Frontal cortex (tissue), 4 donors: ENCODE results near the gene HYDIN. TPM values are rescaled to one million over a fixed set of nuclear protein-coding genes. Genes with fewer than 3 reads are reported as not detected.

Experiments used
- DNase-seq, 2 donors: peaks; one replicate each; pipeline ENCODE4 v3.0.0; 2012; ENCODE audit warnings: low spot score in 2 of 2
- FAIRE-seq: peaks from 2 replicates; lab custom pipeline; 2012; peaks lifted over from hg19 to GRCh38; lab: Jason Lieb, UNC
- small RNA-seq: library from RNA; depleted of rRNA; stranded (forward); fragments of <200 nt; gene quantifications from one replicate; pipeline ENCODE3, GENCODE V24; 2014
- total RNA-seq: library from RNA; depleted of rRNA; stranded (reverse); fragments of >200 nt; gene quantifications from one replicate; pipeline ENCODE4 v1.2.3, GENCODE V29; 2014
- donor health status: control.
- donor health status: control.
- donor health status: control.

Gene HYDIN
- total RNA-seq, 1 donor from 2014 or later = 19.2 TPM

GRCh38 chr16:70775399-70775798 is 455.1 kb downstream of the HYDIN start:
- DNase-seq (no peak), FAIRE-seq (no peak)

GRCh38 chr16:70774261-70774660 is 456.3 kb downstream of the HYDIN start:
- no peak for DNase-seq
- no peak for FAIRE-seq

DNA sequence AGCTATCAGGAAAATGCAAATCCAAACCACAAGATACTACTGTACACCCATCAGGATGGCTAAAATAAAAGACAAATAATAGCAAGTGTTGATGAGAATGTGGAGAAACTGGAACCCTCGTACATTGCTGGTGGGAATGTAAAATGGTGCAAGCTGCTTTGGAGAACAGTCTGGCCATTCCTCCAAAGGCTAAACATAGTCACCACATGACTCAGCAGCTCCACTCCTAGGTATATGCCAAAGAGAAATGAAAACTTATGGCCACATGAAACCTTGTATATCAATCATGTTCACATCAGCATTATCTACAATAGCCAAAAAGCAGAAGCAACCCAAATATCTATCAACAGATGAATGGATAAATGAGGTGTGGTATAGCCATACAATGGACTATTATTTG is 458.0 kb downstream of the HYDIN start:
- FAIRE-seq = no peak

GRCh38 chr16:70770626-70771552 is 459.6 kb downstream of the HYDIN start:
- FAIRE-seq (no peak), DNase-seq (peak; percentile 41 to 70)

More for the DNA sequence above, 458.0 kb downstream of the HYDIN start:
- no peak for DNase-seq

GRCh38 chr16:70770291-70770625 is 460.3 kb downstream of the HYDIN start:
- FAIRE-seq (no peak), DNase-seq (no peak)

DNA sequence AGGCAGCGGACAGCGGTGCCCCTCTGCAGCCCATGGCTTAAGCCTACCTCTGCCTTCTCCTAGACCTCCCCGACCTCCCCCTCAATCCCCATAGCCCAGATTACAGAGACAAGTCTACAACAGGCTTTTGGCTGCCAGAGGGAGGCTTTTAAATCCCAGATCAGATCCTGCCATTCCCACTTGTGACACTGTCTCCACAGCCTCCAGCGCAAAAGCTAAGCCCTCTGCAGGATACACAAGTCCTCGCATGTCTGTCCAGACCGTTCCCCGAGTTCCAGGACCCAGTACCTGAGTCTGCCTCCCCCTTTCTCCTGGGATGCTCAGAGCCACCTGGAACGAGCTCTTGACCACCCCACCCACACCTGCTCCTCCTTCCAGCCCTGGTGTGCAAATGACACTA is 460.8 kb downstream of the HYDIN start:
- FAIRE-seq (no peak), DNase-seq (no peak)

- FAIRE-seq = no peak
- no peak for DNase-seq
Observed at GRCh38 chr16:70769131-70769530, 461.4 kb downstream of the HYDIN start.

DNA sequence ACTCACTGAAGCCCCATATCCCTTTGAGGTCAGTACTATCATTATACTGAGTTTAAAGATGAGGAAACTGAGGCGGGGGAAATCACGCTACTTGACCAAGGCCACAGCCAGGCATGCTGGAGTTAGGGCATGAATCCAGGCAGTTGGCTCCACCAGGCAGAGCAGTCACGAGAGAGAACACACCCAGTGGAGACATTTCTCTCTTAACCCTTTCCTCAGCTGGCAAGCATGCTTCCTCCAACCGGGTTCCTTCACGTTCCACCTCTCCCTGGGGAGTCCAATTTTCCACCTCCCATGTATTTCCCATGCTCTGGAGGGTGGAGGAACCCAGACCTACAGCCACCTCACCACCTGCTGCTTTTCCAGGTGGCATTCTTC is 462.3 kb downstream of the HYDIN start:
- FAIRE-seq (no peak), DNase-seq (no peak)

DNA sequence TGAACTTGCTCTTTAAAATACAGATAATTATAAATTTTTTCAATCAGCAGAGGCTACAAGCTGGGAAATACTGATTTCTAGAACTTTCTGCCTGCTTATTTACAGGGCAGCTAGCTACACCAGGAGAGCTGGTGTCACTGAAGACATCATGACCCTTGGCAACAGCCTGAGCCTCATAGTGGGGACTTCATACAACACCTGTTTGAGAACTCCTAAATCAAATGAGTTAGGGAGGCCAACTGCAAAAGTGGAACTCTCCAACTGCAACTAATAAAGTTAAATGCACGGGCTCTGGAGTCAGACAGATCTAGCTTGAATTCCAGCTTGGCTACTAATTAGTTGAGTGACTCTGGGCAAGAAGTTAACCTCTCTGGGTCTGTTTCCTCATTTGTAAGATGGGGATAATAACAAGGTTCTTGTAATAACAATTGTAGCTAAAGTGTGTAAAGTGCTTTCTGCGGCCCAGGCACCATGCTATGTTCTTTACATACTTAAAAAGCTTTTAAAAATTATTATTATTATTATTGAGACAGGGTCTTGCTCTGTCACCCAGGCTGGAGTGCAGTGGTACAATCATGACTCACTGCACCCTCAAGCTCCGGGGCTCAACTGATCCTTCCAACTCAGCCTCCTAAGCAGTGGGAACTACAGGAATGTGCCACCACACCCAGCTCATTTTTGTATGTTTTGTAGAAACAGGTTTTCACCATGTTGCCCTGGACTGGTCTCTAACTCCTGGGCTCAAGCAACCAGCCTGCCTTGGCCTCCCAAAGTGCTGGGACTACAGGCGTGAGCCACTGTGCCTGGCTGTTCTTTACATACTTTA is 462.9 kb downstream of the HYDIN start:
- FAIRE-seq (no peak), DNase-seq (no peak)

- DNase-seq = no peak
- no peak for FAIRE-seq
Observed at GRCh38 chr16:70766658-70767057, 463.9 kb downstream of the HYDIN start.

GRCh38 chr16:70766176-70766575 is 464.3 kb downstream of the HYDIN start:
- DNase-seq (no peak), FAIRE-seq (no peak)

DNA sequence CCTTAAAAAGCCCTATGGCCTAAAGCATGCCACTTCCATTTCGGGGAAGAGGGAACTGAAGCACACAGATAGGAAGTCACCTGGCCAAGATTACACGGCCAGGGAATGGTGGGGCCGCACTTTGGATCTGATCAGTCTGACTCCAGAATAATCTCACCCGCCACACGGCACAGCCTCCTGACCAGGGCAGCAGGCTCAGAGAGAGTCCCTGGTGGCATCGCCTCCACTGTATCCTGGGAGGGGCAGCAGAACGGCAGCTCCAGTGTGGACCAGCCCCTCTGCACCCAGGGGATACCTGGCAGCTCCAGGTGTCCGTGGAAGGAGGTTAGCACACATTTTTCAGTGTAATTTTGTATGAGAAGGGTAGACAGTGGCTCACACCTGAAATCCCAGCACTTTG is 465.0 kb downstream of the HYDIN start:
- no peak for FAIRE-seq
- DNase-seq = no peak

GRCh38 chr16:70764632-70765031 is 465.9 kb downstream of the HYDIN start:
- FAIRE-seq (no peak), DNase-seq (no peak)

DNA sequence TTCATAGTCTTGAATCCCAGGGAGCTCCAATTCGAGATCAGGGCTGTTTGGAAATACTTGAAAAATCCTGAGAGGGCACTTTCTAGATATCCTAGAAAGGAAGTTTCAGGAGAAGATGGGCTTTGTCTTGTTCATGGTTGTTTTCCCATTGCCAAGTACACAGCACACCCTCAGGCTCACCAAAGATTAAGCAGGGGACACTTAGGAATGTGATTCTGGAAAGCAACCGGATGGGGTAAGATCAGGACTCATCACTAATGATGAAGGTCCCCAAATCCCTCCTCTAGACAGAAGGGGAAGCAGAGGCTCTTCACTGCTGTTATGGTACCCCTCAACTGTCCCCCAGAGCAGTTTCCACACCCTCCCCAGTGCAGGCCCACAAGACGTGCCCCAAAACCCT is 470.3 kb downstream of the HYDIN start:
- DNase-seq = no peak
- no peak for FAIRE-seq

GRCh38 chr16:70759666-70760065 is 470.9 kb downstream of the HYDIN start:
- FAIRE-seq (no peak), DNase-seq (no peak)

GRCh38 chr16:70758786-70759185 is 471.7 kb downstream of the HYDIN start:
- DNase-seq (no peak), FAIRE-seq (no peak)

Small RNA genes within 50 kb of the gene (small RNA-seq; reads per million reads assigned to genes)
- gene RNU6ATAC25P = not detected

Other genes with a start within 250 kb of the HYDIN start
- gene CMTR2, start 58.7 kb upstream of the HYDIN start, total RNA-seq = 35.9 TPM
- gene CALB2, start 128.0 kb upstream of the HYDIN start, total RNA-seq = 19.2 TPM
- not detected for gene TLE7, start 211.3 kb upstream of the HYDIN start, total RNA-seq
- gene ZNF23, start 231.5 kb upstream of the HYDIN start, total RNA-seq = 23.6 TPM